Measurements from ENCODE around the gene PDE6B. TPM values are rescaled to one million over a fixed set of nuclear protein-coding genes. Genes with fewer than 3 reads are reported as not detected.
"Not testable (repeated sequence)": the region's sequence is repeated elsewhere in the genome, so short reads cannot be mapped to it uniquely, and the experiment has no call there.

PDE6B gene
- polyA plus RNA-seq, 1 experiment: 0.64 TPM

DNA sequence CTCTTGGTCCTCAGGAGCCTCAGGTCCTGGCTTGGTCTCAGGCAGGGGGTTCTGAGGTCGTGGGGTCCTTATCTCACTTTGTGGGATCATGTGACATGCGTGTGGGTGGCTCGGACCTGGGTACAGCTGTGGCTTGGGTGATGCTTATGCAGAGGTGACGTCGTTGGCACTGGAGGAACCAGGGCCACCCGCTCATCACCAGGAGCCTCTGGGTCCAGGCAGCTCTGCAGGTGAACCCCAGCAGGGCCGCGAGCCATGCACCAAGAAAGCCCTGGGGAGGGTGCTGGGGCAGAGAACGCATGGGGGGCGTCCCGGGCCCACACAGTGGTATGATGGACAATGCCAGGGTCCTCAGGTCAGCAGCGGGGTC, 40.0 kb downstream of the PDE6B start:
- TF ChIP-seq, protein P1, sequence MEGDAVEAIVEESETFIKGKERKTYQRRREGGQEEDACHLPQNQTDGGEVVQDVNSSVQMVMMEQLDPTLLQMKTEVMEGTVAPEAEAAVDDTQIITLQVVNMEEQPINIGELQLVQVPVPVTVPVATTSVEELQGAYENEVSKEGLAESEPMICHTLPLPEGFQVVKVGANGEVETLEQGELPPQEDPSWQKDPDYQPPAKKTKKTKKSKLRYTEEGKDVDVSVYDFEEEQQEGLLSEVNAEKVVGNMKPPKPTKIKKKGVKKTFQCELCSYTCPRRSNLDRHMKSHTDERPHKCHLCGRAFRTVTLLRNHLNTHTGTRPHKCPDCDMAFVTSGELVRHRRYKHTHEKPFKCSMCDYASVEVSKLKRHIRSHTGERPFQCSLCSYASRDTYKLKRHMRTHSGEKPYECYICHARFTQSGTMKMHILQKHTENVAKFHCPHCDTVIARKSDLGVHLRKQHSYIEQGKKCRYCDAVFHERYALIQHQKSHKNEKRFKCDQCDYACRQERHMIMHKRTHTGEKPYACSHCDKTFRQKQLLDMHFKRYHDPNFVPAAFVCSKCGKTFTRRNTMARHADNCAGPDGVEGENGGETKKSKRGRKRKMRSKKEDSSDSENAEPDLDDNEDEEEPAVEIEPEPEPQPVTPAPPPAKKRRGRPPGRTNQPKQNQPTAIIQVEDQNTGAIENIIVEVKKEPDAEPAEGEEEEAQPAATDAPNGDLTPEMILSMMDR (IDR thresholded peaks at IDR 0.05; ENCODE audit: low read depth, low read length): no peak
- ChIA-PET POLR2A (interaction anchor here (0.6 kb wide), 1 partner anchor 21 kb away, joined by 3 read pairs; no protein-coding TSS in a partner anchor), CTCF (interaction anchor here (1.0 kb wide), 1 partner anchor 9 kb away, joined by 3 read pairs; the partner anchor contains the start of gene ATP5ME)
- DNase-seq (ENCODE audit: low read depth, low spot score): no peak
- peaks cover 9% of the 10 kb centered on the region for H3K27me3 ChIP-seq (ENCODE audit: control insufficient read depth, insufficient read depth, low read length)
- H3K27ac ChIP-seq (ENCODE audit: low read depth, low read length): no peak overlapping the region
- no peak overlapping the region for H3K4me3 ChIP-seq (ENCODE audit: low read depth, low read length)
- H3K9me3 ChIP-seq (ENCODE audit: control insufficient read depth, insufficient read depth, low read length): peaks cover 29% of the 10 kb centered on the region

DNA sequence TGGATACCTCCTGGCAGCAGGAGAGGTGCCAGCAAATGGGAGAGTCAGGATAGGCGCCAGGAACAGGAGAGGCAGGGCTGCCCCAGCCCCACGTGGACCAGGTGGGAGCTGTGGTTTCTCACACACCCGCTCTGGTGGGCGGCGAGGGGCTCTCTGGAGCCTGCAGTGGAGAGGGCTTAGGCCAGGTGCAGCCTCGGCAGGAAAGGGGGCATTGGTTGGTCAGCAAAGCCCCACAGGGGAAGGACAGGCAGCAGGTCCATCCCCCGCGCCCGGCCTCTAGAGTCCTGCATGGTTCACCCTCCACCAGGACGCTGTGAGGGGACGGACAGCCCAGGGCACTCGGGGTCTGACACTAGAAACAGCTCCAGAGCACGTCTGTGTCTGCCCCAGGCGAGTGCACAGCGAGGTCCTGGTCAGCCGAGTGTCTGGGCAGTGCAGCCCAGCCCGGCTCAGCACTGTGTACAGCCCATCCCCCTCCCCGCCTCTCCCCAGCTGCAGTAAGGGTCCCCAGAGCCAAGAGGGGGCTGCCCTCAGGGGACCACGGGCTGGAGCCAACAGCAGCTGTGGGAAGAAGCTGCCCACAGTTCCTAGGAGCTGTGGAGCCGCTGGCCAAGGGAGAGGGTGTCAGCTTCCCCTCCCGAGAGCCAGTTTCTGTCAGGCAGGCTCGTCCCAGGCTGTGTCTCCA, 40.5 kb downstream of the PDE6B start:
- POLR2A ChIA-PET: interaction anchor here (0.7 kb wide), 1 partner anchor 8 kb away, joined by 3 read pairs; the partner anchor contains the start of genes ATP5ME and MYL5
- DNase-seq (ENCODE audit: low read depth, low spot score): no peak
- TF ChIP-seq, protein P1 (IDR thresholded peaks at IDR 0.05; ENCODE audit: low read depth, low read length): no peak
- peaks cover 26% of the 10 kb centered on the region; the same call in 1 of the 2 replicates for H3K9me3 ChIP-seq (ENCODE audit: control insufficient read depth, insufficient read depth, low read length)
- peaks cover 9% of the 10 kb centered on the region for H3K27me3 ChIP-seq (ENCODE audit: control insufficient read depth, insufficient read depth, low read length)
- CTCF ChIA-PET: no interaction called here
- H3K27ac ChIP-seq (ENCODE audit: low read depth, low read length): no peak overlapping the region
- no peak overlapping the region for H3K4me3 ChIP-seq (ENCODE audit: low read depth, low read length)

DNA sequence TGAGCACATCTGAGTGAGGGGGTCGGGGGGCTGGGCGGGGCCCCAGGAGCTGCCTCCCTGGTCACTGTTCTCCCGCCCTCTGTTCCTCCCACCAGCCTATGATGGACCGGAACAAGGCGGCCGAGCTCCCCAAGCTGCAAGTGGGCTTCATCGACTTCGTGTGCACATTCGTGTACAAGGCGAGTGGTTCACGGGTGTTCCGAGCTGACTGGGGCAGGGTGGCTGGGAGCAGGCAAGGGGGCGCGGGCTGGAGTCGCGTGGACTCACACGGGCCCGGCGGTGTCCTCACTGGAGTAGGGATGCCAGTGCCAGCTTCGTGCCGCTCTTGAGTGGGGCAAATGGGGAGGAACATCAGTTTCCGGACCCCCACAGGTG, 41.0 kb downstream of the PDE6B start:
- Histone ChIP-seq H3K9me3 (ENCODE audit: control insufficient read depth, insufficient read depth, low read length) (peaks cover 23% of the 10 kb centered on the region; the same call in 1 of the 2 replicates), H3K4me3 (ENCODE audit: low read depth, low read length) (no peak overlapping the region), H3K27me3 (ENCODE audit: control insufficient read depth, insufficient read depth, low read length) (peaks cover 9% of the 10 kb centered on the region), H3K27ac (ENCODE audit: low read depth, low read length) (no peak overlapping the region)
- TF ChIP-seq, protein P1 (IDR thresholded peaks at IDR 0.05; ENCODE audit: low read depth, low read length): no peak
- DNase-seq (ENCODE audit: low read depth, low spot score): no peak
- CTCF ChIA-PET: no interaction called here
- POLR2A ChIA-PET: interaction anchor here (0.7 kb wide), 1 partner anchor 8 kb away, joined by 3 read pairs; the partner anchor contains the start of genes ATP5ME and MYL5

DNA sequence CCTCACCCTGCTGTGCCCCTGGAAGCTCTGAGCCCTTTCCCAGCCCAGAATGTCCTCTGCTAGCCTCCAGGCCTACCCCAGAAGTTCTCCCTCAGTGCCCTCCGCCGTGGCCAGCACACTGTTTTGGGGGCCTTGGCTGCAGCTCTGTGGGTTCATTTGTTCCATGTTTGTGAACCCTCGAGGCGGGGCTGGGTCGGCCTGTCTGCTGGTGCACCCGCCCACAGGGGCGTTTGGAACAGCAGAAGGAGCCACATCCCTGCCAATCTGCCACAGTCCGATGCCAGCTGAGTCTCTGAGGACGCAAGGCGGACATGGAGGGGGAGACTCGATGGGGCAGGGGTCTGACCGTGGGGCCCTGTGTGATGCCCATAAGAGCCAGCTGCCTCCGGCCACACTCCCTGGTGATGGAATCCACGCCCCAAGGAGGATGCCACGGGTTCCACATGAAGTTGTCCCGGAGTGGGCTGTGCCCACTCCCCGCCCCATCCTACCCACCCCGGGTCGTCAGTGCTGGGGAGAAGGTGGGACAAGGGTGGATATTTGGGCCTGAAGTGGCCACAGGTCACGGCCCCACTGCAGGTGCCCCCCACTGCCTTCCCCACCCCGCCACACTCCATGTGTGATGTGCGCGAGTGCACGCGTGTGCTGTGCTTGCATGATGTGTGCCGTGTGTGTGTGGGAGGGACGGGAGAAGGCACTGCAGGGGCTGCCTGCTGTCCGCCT, 41.6 kb downstream of the PDE6B start:
- no peak for DNase-seq (ENCODE audit: low read depth, low spot score)
- Histone ChIP-seq H3K4me3 (ENCODE audit: low read depth, low read length) (no peak overlapping the region), H3K27me3 (ENCODE audit: control insufficient read depth, insufficient read depth, low read length) (peaks cover 9% of the 10 kb centered on the region), H3K9me3 (ENCODE audit: control insufficient read depth, insufficient read depth, low read length) (peaks cover 18% of the 10 kb centered on the region; the same call in 1 of the 2 replicates), H3K27ac (ENCODE audit: low read depth, low read length) (no peak overlapping the region)
- CTCF ChIA-PET: no interaction called here
- POLR2A ChIA-PET: no interaction called here
- TF ChIP-seq, protein P1 (IDR thresholded peaks at IDR 0.05; ENCODE audit: low read depth, low read length): no peak

DNA sequence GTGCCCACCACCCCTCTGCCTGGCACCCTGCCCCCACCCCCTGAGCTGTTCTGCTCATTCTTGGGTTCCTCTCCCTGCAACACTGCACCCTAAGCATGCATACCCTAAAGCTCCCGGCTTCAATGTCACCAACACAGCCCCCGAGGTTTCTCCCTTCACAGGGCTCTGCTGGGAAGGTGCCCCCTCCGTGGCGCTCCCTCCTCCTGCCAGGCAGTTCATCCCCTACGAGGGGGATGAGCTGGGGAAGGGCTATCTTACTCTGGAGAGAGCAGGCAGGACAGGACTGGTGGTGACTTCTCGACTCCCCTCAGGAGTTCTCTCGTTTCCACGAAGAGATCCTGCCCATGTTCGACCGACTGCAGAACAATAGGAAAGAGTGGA, 42.2 kb downstream of the PDE6B start:
- no peak for DNase-seq (ENCODE audit: low read depth, low spot score)
- Histone ChIP-seq H3K4me3 (ENCODE audit: low read depth, low read length) (no peak overlapping the region), H3K27ac (ENCODE audit: low read depth, low read length) (no peak overlapping the region), H3K9me3 (ENCODE audit: control insufficient read depth, insufficient read depth, low read length) (peaks cover 13% of the 10 kb centered on the region; the same call in 1 of the 2 replicates), H3K27me3 (ENCODE audit: control insufficient read depth, insufficient read depth, low read length) (peaks cover 9% of the 10 kb centered on the region)
- ChIA-PET POLR2A (no interaction called here), CTCF (no interaction called here)
- TF ChIP-seq, protein P1 (IDR thresholded peaks at IDR 0.05; ENCODE audit: low read depth, low read length): no peak

DNA sequence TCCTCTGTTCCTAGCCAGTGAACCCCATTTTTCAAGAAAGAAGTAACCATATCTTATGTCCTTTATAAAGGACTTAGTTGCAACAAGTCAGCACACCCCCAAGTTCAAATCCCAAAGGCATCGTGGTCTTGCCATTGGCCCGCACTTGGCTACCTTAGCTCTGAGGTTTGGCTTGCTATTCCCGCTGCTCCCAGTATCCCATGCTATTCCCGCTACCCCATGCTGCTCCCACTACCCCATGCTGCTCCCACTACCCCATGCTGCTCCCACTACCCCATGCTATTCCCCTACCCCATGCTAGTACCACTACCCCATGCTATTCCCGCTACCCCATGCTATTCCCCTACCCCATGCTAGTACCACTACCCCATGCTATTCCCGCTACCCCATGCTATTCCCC, 42.8 kb downstream of the PDE6B start:
- POLR2A ChIA-PET; H3K27ac ChIP-seq (ENCODE audit: low read depth, low read length); H3K9me3 ChIP-seq (ENCODE audit: control insufficient read depth, insufficient read depth, low read length); H3K27me3 ChIP-seq (ENCODE audit: control insufficient read depth, insufficient read depth, low read length); H3K4me3 ChIP-seq (ENCODE audit: low read depth, low read length); CTCF ChIA-PET; DNase-seq (ENCODE audit: low read depth, low spot score): not testable (repeated sequence)

DNA sequence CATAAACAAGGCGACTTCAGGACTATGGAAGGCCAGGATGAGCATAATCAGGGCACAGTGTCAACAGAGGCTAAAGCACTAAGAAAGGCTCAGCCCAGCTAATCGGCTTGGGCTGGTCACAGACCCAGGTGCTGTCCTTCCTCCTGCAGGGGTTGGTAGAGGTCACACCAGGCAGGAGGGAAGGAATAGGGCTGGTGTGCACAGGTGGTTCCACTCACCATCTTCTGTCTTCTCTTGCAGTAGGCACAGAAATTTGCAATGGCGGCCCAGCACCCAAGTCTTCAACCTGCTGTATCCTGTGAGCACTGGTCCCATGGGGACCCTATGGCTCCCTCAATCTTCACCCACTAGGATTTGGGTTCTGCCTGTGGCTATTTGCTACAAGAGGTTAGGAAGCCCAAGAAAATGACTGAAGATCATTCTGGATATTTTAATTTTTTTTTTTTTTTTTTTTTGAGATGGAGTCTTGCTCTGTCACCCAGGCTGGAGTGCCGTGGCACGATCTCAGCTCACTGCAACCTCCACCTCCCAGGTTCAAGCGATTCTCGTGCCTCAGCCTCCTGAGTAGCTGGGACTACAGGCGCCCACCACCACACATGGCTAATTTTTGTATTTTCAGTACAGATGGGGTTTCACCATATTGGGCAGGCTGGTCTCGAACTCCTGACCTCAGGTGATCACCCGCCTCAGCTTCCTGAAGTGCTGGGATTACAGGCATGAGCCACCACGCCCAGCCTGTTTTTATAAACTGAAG, 44.6 kb downstream of the PDE6B start:
- CTCF ChIA-PET; POLR2A ChIA-PET; H3K27me3 ChIP-seq (ENCODE audit: control insufficient read depth, insufficient read depth, low read length); DNase-seq (ENCODE audit: low read depth, low spot score); H3K4me3 ChIP-seq (ENCODE audit: low read depth, low read length); H3K27ac ChIP-seq (ENCODE audit: low read depth, low read length); H3K9me3 ChIP-seq (ENCODE audit: control insufficient read depth, insufficient read depth, low read length): not testable (repeated sequence)

All from AG04450 (cell line).